Measurements from ENCODE around the gene SNRPD2.

The SNRPD2 gene

DNA sequence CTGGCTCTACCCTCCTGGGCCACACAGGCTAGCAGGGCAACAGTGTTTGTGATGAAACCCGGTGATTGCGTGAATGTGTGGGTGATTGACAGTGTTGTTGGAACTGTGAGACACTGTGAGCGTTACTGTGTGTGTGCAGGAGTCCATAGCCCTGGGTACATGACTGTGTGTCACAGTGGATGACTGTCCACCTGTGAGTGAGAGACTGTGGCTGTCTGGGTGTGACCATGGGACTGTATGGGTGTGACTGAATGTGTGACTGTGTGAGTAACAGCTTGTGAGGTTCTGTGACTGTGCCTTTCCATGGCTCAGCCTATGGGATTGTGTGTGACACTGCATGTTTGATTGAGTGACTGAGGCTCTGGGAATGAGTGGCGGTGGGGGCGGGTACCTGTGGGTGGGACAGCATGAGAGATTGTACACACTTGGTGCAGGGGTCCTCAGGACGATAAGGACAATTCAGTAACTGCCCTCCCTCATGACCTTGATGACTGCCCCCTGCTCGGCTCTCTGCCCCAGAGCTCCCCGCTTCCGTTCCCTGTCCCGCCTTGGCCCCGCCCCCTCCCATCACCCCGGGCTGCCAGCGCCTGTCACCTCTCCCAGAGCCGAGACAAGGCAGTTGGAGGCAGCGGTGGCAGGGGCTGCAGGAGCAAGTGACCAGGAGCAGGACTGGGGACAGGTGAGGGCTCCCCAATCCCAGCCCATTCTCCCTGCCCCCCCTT is 24.0 kb downstream of the SNRPD2 start, which contains the start of gene GIPR:
GIPR (plus strand) TSS at position 602 of the 722 bp plus-strand sequence. CDS start 1,300 bp downstream, outside the sequence.
- Histone ChIP-seq H3K9ac (ENCODE audit: low read depth, low read length, poor library complexity) (peak within 1 kb of the TSS; percentile 80), H2BK120ac (ENCODE audit: low read depth, low read length) (no peak within 1 kb of the TSS), H3K4ac (ENCODE audit: low read length) (no peak within 1 kb of the TSS), H3K36me3 (replicated peaks in 1 of 2; ENCODE audit: control insufficient read depth in 2 of 2, insufficient read depth in 2 of 2, low read length in 2 of 2) (no peaks in the 10 kb centered on the region), H3K27me3 (ENCODE audit: control insufficient read depth in 3 of 3, insufficient read depth in 3 of 3, low read depth in 1 of 3, low read length in 3 of 3) (peaks cover 4 to 46% (median 21%) of the 10 kb centered on the region in 3 experiments), H3K4me2 (ENCODE audit: insufficient read depth, low read length, poor library complexity, severe bottlenecking) (peak within 1 kb of the TSS; percentile 68), H2BK12ac (ENCODE audit: low read length) (no peak within 1 kb of the TSS), H3K79me1 (ENCODE audit: low read depth, low read length) (no peaks in the 10 kb centered on the region), H2AFZ (ENCODE audit: low read length) (peak within 1 kb of the TSS; percentile 82), H3K23ac (ENCODE audit: low read depth, low read length, poor library complexity) (peak within 1 kb of the TSS; percentile 94), H3K18ac (ENCODE audit: low read length) (no peak within 1 kb of the TSS), H2AK5ac (ENCODE audit: low read depth, low read length) (no peak within 1 kb of the TSS), H3K4me1 (ENCODE audit: control insufficient read depth in 2 of 2, insufficient read depth in 1 of 2, low read depth in 1 of 2, low read length in 2 of 2) (peaks cover 12 to 16% of the 10 kb centered on the region in 2 donors), H2BK15ac (ENCODE audit: low read length) (no peak within 1 kb of the TSS), H3K4me3 (ENCODE audit: low read length in 2 of 2) (peak within 1 kb of the TSS; percentile 46 to 53), H3K9me3 (replicated peaks in 1 of 2; ENCODE audit: control insufficient read depth in 2 of 2, insufficient read depth in 1 of 2, low read depth in 1 of 2, low read length in 2 of 2) (peaks cover 0 to 5% of the 10 kb centered on the region in 2 donors), H3K14ac (ENCODE audit: low read length) (no peak within 1 kb of the TSS), H2BK5ac (ENCODE audit: low read length) (no peak within 1 kb of the TSS), H3K27ac (replicated peaks; ENCODE audit: low read length) (no peak within 1 kb of the TSS), H4K91ac (ENCODE audit: low read depth, low read length, poor library complexity) (no peak within 1 kb of the TSS), H4K8ac (ENCODE audit: low read depth, low read length) (no peak within 1 kb of the TSS)
- DNase-seq (ENCODE audit: low spot score) = no peak
- no CpG with 5 or more reads among the region's 15 CpGs for WGBS, 2 donors (ENCODE audit: extremely low coverage in 2 of 2, insufficient read length in 2 of 2, insufficient replicate concordance in 1 of 2)

DNA sequence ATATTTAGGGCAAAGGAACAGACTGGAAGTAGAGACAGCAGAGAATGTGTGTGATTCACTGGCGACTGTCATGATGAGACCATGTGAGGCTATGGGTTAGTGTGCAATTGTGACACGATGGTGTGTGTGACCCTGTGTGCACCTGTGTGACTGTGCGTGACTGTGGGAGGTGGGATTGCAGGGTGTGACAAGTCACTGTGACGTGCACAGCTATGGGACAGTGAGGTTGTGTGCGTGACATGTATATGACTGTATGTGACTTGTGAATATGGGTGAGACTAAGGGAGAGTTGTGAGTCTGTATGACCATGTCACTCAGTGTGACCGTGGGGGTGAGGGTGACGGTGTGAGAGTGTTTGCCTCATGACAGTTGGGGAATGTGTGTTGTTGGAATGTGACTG is 27.2 kb downstream of the SNRPD2 start:
- peaks cover 12% of the 10 kb centered on the region in 2 donors for H3K4me1 ChIP-seq (ENCODE audit: control insufficient read depth in 2 of 2, insufficient read depth in 1 of 2, low read depth in 1 of 2, low read length in 2 of 2)
- H3K23ac ChIP-seq (ENCODE audit: low read depth, low read length, poor library complexity) = peak overlapping the region; percentile 9
- DNase-seq (ENCODE audit: low spot score) = no peak
- H3K36me3 ChIP-seq (replicated peaks in 1 of 2; ENCODE audit: control insufficient read depth in 2 of 2, insufficient read depth in 2 of 2, low read length in 2 of 2) = no peaks in the 10 kb centered on the region
- H3K27ac ChIP-seq (replicated peaks; ENCODE audit: low read length) = no peak overlapping the region
- no peak overlapping the region for H4K91ac ChIP-seq (ENCODE audit: low read depth, low read length, poor library complexity)
- H3K4me3 ChIP-seq (ENCODE audit: low read length in 2 of 2) = peak overlapping the region in 1 of 2 donors; percentile 43
- H2BK12ac ChIP-seq (ENCODE audit: low read length) = no peak overlapping the region
- H3K27me3 ChIP-seq (ENCODE audit: control insufficient read depth in 3 of 3, insufficient read depth in 3 of 3, low read depth in 1 of 3, low read length in 3 of 3) = peaks cover 6 to 21% (median 7%) of the 10 kb centered on the region in 3 experiments
- H2BK5ac ChIP-seq (ENCODE audit: low read length) = no peak overlapping the region
- WGBS, 2 donors (ENCODE audit: extremely low coverage in 2 of 2, insufficient read length in 2 of 2, insufficient replicate concordance in 1 of 2) = no CpG with 5 or more reads among the region's 7 CpGs
- no peak overlapping the region for H3K4ac ChIP-seq (ENCODE audit: low read length)
- H2AK5ac ChIP-seq (ENCODE audit: low read depth, low read length) = no peak overlapping the region
- H3K14ac ChIP-seq (ENCODE audit: low read length) = peak overlapping the region; percentile 97
- no peak overlapping the region for H2BK15ac ChIP-seq (ENCODE audit: low read length)
- no peak overlapping the region for H3K9ac ChIP-seq (ENCODE audit: low read depth, low read length, poor library complexity)
- peak overlapping the region; percentile 17 for H4K8ac ChIP-seq (ENCODE audit: low read depth, low read length)
- no peak overlapping the region for H3K18ac ChIP-seq (ENCODE audit: low read length)
- H3K9me3 ChIP-seq (replicated peaks in 1 of 2; ENCODE audit: control insufficient read depth in 2 of 2, insufficient read depth in 1 of 2, low read depth in 1 of 2, low read length in 2 of 2) = peaks cover 0 to 2% of the 10 kb centered on the region in 2 donors
- no peak overlapping the region for H2BK120ac ChIP-seq (ENCODE audit: low read depth, low read length)
- no peak overlapping the region for H3K4me2 ChIP-seq (ENCODE audit: insufficient read depth, low read length, poor library complexity, severe bottlenecking)
- no peak overlapping the region for H2AFZ ChIP-seq (ENCODE audit: low read length)
- H3K79me1 ChIP-seq (ENCODE audit: low read depth, low read length) = no peaks in the 10 kb centered on the region

DNA sequence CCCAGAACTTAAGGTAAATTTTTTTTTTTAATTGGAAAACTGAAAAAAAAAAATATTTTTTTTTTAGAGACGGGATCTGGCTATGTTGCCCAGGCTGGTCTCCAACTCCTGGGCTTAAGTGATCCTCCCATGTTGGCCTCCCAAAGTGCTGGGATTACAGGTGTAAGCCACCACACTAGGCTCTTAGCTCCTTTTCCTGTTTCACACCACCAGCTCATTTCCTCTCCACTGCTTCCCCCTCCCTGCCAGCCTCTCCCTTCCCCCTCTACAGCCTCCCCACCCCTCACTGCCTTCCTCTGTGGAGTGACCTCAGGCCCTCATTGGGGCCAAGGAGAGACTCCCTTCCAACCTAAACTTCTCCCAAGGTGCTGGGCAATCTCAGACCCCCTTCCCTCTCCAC is 28.0 kb downstream of the SNRPD2 start:
- WGBS, 2 donors (ENCODE audit: extremely low coverage in 2 of 2, insufficient read length in 2 of 2, insufficient replicate concordance in 1 of 2) = no CpG with 5 or more reads among the region's 1 CpG

DNA sequence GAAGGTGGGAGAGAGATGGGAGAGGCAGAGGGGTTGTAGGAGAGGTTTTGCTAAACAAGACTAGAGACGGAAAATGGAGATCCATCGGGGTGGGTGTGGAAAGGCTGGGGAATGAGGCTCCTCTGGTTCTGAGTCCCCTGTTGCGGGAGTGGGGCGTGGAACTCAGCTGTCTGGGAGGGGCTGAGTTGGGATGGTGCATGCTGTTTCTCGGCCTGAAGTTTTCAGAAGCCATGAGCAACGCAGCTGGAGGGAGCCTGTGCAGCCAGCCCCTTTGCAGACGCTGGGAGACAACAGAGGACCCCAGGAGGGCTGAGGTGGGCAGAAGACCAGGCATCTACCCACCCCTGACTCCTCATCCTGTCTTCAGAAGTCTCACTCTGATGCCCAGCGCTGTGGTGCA is 31.1 kb downstream of the SNRPD2 start:
- H3K9me3 ChIP-seq (replicated peaks in 1 of 2; ENCODE audit: control insufficient read depth in 2 of 2, insufficient read depth in 1 of 2, low read depth in 1 of 2, low read length in 2 of 2) = no peaks in the 10 kb centered on the region
- no peak overlapping the region for H3K23ac ChIP-seq (ENCODE audit: low read depth, low read length, poor library complexity)
- no peak overlapping the region for H4K8ac ChIP-seq (ENCODE audit: low read depth, low read length)
- no peaks in the 10 kb centered on the region for H3K79me1 ChIP-seq (ENCODE audit: low read depth, low read length)
- H4K91ac ChIP-seq (ENCODE audit: low read depth, low read length, poor library complexity) = no peak overlapping the region
- DNase-seq (ENCODE audit: low spot score) = no peak
- H3K4me1 ChIP-seq (ENCODE audit: control insufficient read depth in 2 of 2, insufficient read depth in 1 of 2, low read depth in 1 of 2, low read length in 2 of 2) = peaks cover 0 to 3% of the 10 kb centered on the region in 2 donors
- H3K14ac ChIP-seq (ENCODE audit: low read length) = no peak overlapping the region
- H2BK120ac ChIP-seq (ENCODE audit: low read depth, low read length) = no peak overlapping the region
- H3K18ac ChIP-seq (ENCODE audit: low read length) = peak overlapping the region; percentile 27
- WGBS, 2 donors (ENCODE audit: extremely low coverage in 2 of 2, insufficient read length in 2 of 2, insufficient replicate concordance in 1 of 2) = no CpG with 5 or more reads among the region's 8 CpGs
- no peak overlapping the region for H3K27ac ChIP-seq (replicated peaks; ENCODE audit: low read length)
- H3K4me2 ChIP-seq (ENCODE audit: insufficient read depth, low read length, poor library complexity, severe bottlenecking) = no peak overlapping the region
- H2AK5ac ChIP-seq (ENCODE audit: low read depth, low read length) = no peak overlapping the region
- no peak overlapping the region for H2BK15ac ChIP-seq (ENCODE audit: low read length)
- no peak overlapping the region for H3K9ac ChIP-seq (ENCODE audit: low read depth, low read length, poor library complexity)
- H3K36me3 ChIP-seq (replicated peaks in 1 of 2; ENCODE audit: control insufficient read depth in 2 of 2, insufficient read depth in 2 of 2, low read length in 2 of 2) = no peaks in the 10 kb centered on the region
- H3K4me3 ChIP-seq (ENCODE audit: low read length in 2 of 2) = no peak overlapping the region
- no peak overlapping the region for H2BK5ac ChIP-seq (ENCODE audit: low read length)
- H2BK12ac ChIP-seq (ENCODE audit: low read length) = no peak overlapping the region
- H3K4ac ChIP-seq (ENCODE audit: low read length) = no peak overlapping the region
- peak overlapping the region; percentile 49 for H2AFZ ChIP-seq (ENCODE audit: low read length)
- H3K27me3 ChIP-seq (ENCODE audit: control insufficient read depth in 3 of 3, insufficient read depth in 3 of 3, low read depth in 1 of 3, low read length in 3 of 3) = peaks cover 0 to 6% (median 0%) of the 10 kb centered on the region in 3 experiments

More for the DNA sequence above, 28.0 kb downstream of the SNRPD2 start:
- peaks cover 0 to 2% of the 10 kb centered on the region in 2 donors for H3K9me3 ChIP-seq (replicated peaks in 1 of 2; ENCODE audit: control insufficient read depth in 2 of 2, insufficient read depth in 1 of 2, low read depth in 1 of 2, low read length in 2 of 2)
- no peak overlapping the region for H2BK12ac ChIP-seq (ENCODE audit: low read length)
- H3K14ac ChIP-seq (ENCODE audit: low read length) = no peak overlapping the region
- no peak overlapping the region for H2BK15ac ChIP-seq (ENCODE audit: low read length)
- no peak overlapping the region for H3K23ac ChIP-seq (ENCODE audit: low read depth, low read length, poor library complexity)
- no peak overlapping the region for H3K4me2 ChIP-seq (ENCODE audit: insufficient read depth, low read length, poor library complexity, severe bottlenecking)
- no peak overlapping the region for H4K8ac ChIP-seq (ENCODE audit: low read depth, low read length)
- H2BK120ac ChIP-seq (ENCODE audit: low read depth, low read length) = no peak overlapping the region
- peak overlapping the region; percentile 8 for H2AFZ ChIP-seq (ENCODE audit: low read length)
- peaks cover 2 to 13% (median 6%) of the 10 kb centered on the region in 3 experiments for H3K27me3 ChIP-seq (ENCODE audit: control insufficient read depth in 3 of 3, insufficient read depth in 3 of 3, low read depth in 1 of 3, low read length in 3 of 3)
- peaks cover 8 to 9% of the 10 kb centered on the region in 2 donors for H3K4me1 ChIP-seq (ENCODE audit: control insufficient read depth in 2 of 2, insufficient read depth in 1 of 2, low read depth in 1 of 2, low read length in 2 of 2)
- H3K36me3 ChIP-seq (replicated peaks in 1 of 2; ENCODE audit: control insufficient read depth in 2 of 2, insufficient read depth in 2 of 2, low read length in 2 of 2) = no peaks in the 10 kb centered on the region
- H3K27ac ChIP-seq (replicated peaks; ENCODE audit: low read length) = no peak overlapping the region
- no peak for DNase-seq (ENCODE audit: low spot score)
- no peak overlapping the region for H3K18ac ChIP-seq (ENCODE audit: low read length)
- H4K91ac ChIP-seq (ENCODE audit: low read depth, low read length, poor library complexity) = no peak overlapping the region
- peak overlapping the region; percentile 25 for H2AK5ac ChIP-seq (ENCODE audit: low read depth, low read length)
- no peak overlapping the region for H3K4me3 ChIP-seq (ENCODE audit: low read length in 2 of 2)
- no peak overlapping the region for H3K4ac ChIP-seq (ENCODE audit: low read length)
- no peaks in the 10 kb centered on the region for H3K79me1 ChIP-seq (ENCODE audit: low read depth, low read length)
- H2BK5ac ChIP-seq (ENCODE audit: low read length) = no peak overlapping the region
- no peak overlapping the region for H3K9ac ChIP-seq (ENCODE audit: low read depth, low read length, poor library complexity)
